ENCODE measurements around the gene MINDY3.

MINDY3 gene

GRCh38 chr10:15847481-15847880, 12.8 kb downstream of the MINDY3 start:
- Histone ChIP-seq H3K4ac (ENCODE audit: low read depth, low read length) (no peak overlapping the region), H2BK120ac (ENCODE audit: insufficient read depth, low read length, poor library complexity) (no peak overlapping the region), H3K9ac (ENCODE audit: low read length) (no peak overlapping the region), H3K4me3 (ENCODE audit: low read depth, low read length) (no peak overlapping the region), H3K4me2 (ENCODE audit: low read length) (no peak overlapping the region), H4K12ac (ENCODE audit: low read depth, low read length) (no peak overlapping the region), H4K91ac (ENCODE audit: low read depth, low read length) (no peak overlapping the region), H3K27me3 (ENCODE audit: insufficient read depth, low read length) (no peaks in the 10 kb centered on the region), H3K79me2 (ENCODE audit: control insufficient read depth, insufficient read depth, low read length, poor library complexity) (no peaks in the 10 kb centered on the region), H3K18ac (ENCODE audit: low read length) (no peak overlapping the region), H3K36me3 (ENCODE audit: control insufficient read depth in 1 of 2, insufficient read depth in 2 of 2, low read length in 2 of 2) (peaks cover 0 to 1% of the 10 kb centered on the region in 2 experiments), H3K4me1 (ENCODE audit: control insufficient read depth in 1 of 2, insufficient read depth in 2 of 2, low read length in 2 of 2) (no peaks in the 10 kb centered on the region), H2BK5ac (ENCODE audit: low read depth, low read length, poor library complexity) (no peak overlapping the region), H2BK12ac (ENCODE audit: low read length) (no peak overlapping the region), H3K9me3 (ENCODE audit: insufficient read depth, low read depth, low read length) (no peaks in the 10 kb centered on the region), H3K23ac (ENCODE audit: low read length) (no peak overlapping the region), H3K79me1 (ENCODE audit: low read length) (no peaks in the 10 kb centered on the region), H2AK5ac (ENCODE audit: low read length) (no peak overlapping the region), H2AFZ (ENCODE audit: insufficient read depth, low read length, poor library complexity) (no peak overlapping the region), H3K14ac (ENCODE audit: low read length) (no peak overlapping the region), H3K27ac (ENCODE audit: low read depth, low read length) (no peak overlapping the region), H4K8ac (ENCODE audit: low read depth, low read length) (no peak overlapping the region)
- DNase-seq: no peak
- no CpG with 5 or more reads among the region's 4 CpGs for WGBS (ENCODE audit: extremely low coverage, insufficient coverage, insufficient read length)

- Histone ChIP-seq H3K36me3 (ENCODE audit: control insufficient read depth in 1 of 2, insufficient read depth in 2 of 2, low read length in 2 of 2) (no peaks in the 10 kb centered on the region), H4K12ac (ENCODE audit: low read depth, low read length) (no peak overlapping the region), H3K27me3 (ENCODE audit: insufficient read depth, low read length) (no peaks in the 10 kb centered on the region), H3K9me3 (ENCODE audit: insufficient read depth, low read depth, low read length) (no peaks in the 10 kb centered on the region), H4K91ac (ENCODE audit: low read depth, low read length) (no peak overlapping the region), H3K23ac (ENCODE audit: low read length) (no peak overlapping the region), H4K8ac (ENCODE audit: low read depth, low read length) (no peak overlapping the region), H2AFZ (ENCODE audit: insufficient read depth, low read length, poor library complexity) (no peak overlapping the region), H3K14ac (ENCODE audit: low read length) (no peak overlapping the region), H3K79me2 (ENCODE audit: control insufficient read depth, insufficient read depth, low read length, poor library complexity) (no peaks in the 10 kb centered on the region), H2BK120ac (ENCODE audit: insufficient read depth, low read length, poor library complexity) (no peak overlapping the region), H3K4ac (ENCODE audit: low read depth, low read length) (no peak overlapping the region), H3K4me2 (ENCODE audit: low read length) (no peak overlapping the region), H3K4me3 (ENCODE audit: low read depth, low read length) (no peak overlapping the region), H3K18ac (ENCODE audit: low read length) (no peak overlapping the region), H3K4me1 (ENCODE audit: control insufficient read depth in 1 of 2, insufficient read depth in 2 of 2, low read length in 2 of 2) (no peaks in the 10 kb centered on the region), H3K79me1 (ENCODE audit: low read length) (no peaks in the 10 kb centered on the region), H3K27ac (ENCODE audit: low read depth, low read length) (no peak overlapping the region), H2BK5ac (ENCODE audit: low read depth, low read length, poor library complexity) (no peak overlapping the region), H3K9ac (ENCODE audit: low read length) (no peak overlapping the region), H2BK12ac (ENCODE audit: low read length) (no peak overlapping the region), H2AK5ac (ENCODE audit: low read length) (no peak overlapping the region)
- no peak for DNase-seq
Measured at GRCh38 chr10:15844517-15844916, 15.8 kb downstream of the MINDY3 start.

GRCh38 chr10:15843695-15844094, 16.6 kb downstream of the MINDY3 start:
- H4K8ac ChIP-seq (ENCODE audit: low read depth, low read length): no peak overlapping the region
- WGBS (ENCODE audit: extremely low coverage, insufficient coverage, insufficient read length): no CpG with 5 or more reads among the region's 4 CpGs
- H2BK5ac ChIP-seq (ENCODE audit: low read depth, low read length, poor library complexity): no peak overlapping the region
- H3K27ac ChIP-seq (ENCODE audit: low read depth, low read length): no peak overlapping the region
- no peak overlapping the region for H3K4me3 ChIP-seq (ENCODE audit: low read depth, low read length)
- H4K91ac ChIP-seq (ENCODE audit: low read depth, low read length): no peak overlapping the region
- H3K79me1 ChIP-seq (ENCODE audit: low read length): no peaks in the 10 kb centered on the region
- no peak overlapping the region for H3K9ac ChIP-seq (ENCODE audit: low read length)
- H2BK12ac ChIP-seq (ENCODE audit: low read length): no peak overlapping the region
- H3K36me3 ChIP-seq (ENCODE audit: control insufficient read depth in 1 of 2, insufficient read depth in 2 of 2, low read length in 2 of 2): no peaks in the 10 kb centered on the region
- H3K4me1 ChIP-seq (ENCODE audit: control insufficient read depth in 1 of 2, insufficient read depth in 2 of 2, low read length in 2 of 2): no peaks in the 10 kb centered on the region
- H2AFZ ChIP-seq (ENCODE audit: insufficient read depth, low read length, poor library complexity): no peak overlapping the region
- H3K9me3 ChIP-seq (ENCODE audit: insufficient read depth, low read depth, low read length): no peaks in the 10 kb centered on the region
- no peak overlapping the region for H3K18ac ChIP-seq (ENCODE audit: low read length)
- H2BK120ac ChIP-seq (ENCODE audit: insufficient read depth, low read length, poor library complexity): no peak overlapping the region
- H3K14ac ChIP-seq (ENCODE audit: low read length): no peak overlapping the region
- H2AK5ac ChIP-seq (ENCODE audit: low read length): no peak overlapping the region
- no peaks in the 10 kb centered on the region for H3K27me3 ChIP-seq (ENCODE audit: insufficient read depth, low read length)
- no peak overlapping the region for H4K12ac ChIP-seq (ENCODE audit: low read depth, low read length)
- no peak overlapping the region for H3K4me2 ChIP-seq (ENCODE audit: low read length)
- no peaks in the 10 kb centered on the region for H3K79me2 ChIP-seq (ENCODE audit: control insufficient read depth, insufficient read depth, low read length, poor library complexity)
- H3K23ac ChIP-seq (ENCODE audit: low read length): no peak overlapping the region
- H3K4ac ChIP-seq (ENCODE audit: low read depth, low read length): no peak overlapping the region
- no peak for DNase-seq

GRCh38 chr10:15842556-15843169, 17.6 kb downstream of the MINDY3 start:
- no peak overlapping the region for H4K12ac ChIP-seq (ENCODE audit: low read depth, low read length)
- no CpG with 5 or more reads among the region's 3 CpGs for WGBS (ENCODE audit: extremely low coverage, insufficient coverage, insufficient read length)
- H3K27me3 ChIP-seq (ENCODE audit: insufficient read depth, low read length): no peaks in the 10 kb centered on the region
- H3K9ac ChIP-seq (ENCODE audit: low read length): no peak overlapping the region
- H3K4me2 ChIP-seq (ENCODE audit: low read length): no peak overlapping the region
- H3K18ac ChIP-seq (ENCODE audit: low read length): no peak overlapping the region
- H3K79me1 ChIP-seq (ENCODE audit: low read length): no peaks in the 10 kb centered on the region
- no peak overlapping the region for H3K14ac ChIP-seq (ENCODE audit: low read length)
- no peak overlapping the region for H2AFZ ChIP-seq (ENCODE audit: insufficient read depth, low read length, poor library complexity)
- H3K27ac ChIP-seq (ENCODE audit: low read depth, low read length): no peak overlapping the region
- H3K4ac ChIP-seq (ENCODE audit: low read depth, low read length): no peak overlapping the region
- H2BK5ac ChIP-seq (ENCODE audit: low read depth, low read length, poor library complexity): no peak overlapping the region
- no peak overlapping the region for H2BK120ac ChIP-seq (ENCODE audit: insufficient read depth, low read length, poor library complexity)
- no peak overlapping the region for H3K4me3 ChIP-seq (ENCODE audit: low read depth, low read length)
- no peak overlapping the region for H4K91ac ChIP-seq (ENCODE audit: low read depth, low read length)
- no peak for DNase-seq
- no peak overlapping the region for H3K23ac ChIP-seq (ENCODE audit: low read length)
- H4K8ac ChIP-seq (ENCODE audit: low read depth, low read length): no peak overlapping the region
- H3K79me2 ChIP-seq (ENCODE audit: control insufficient read depth, insufficient read depth, low read length, poor library complexity): no peaks in the 10 kb centered on the region
- no peak overlapping the region for H2BK12ac ChIP-seq (ENCODE audit: low read length)
- H3K36me3 ChIP-seq (ENCODE audit: control insufficient read depth in 1 of 2, insufficient read depth in 2 of 2, low read length in 2 of 2): no peaks in the 10 kb centered on the region
- H3K4me1 ChIP-seq (ENCODE audit: control insufficient read depth in 1 of 2, insufficient read depth in 2 of 2, low read length in 2 of 2): no peaks in the 10 kb centered on the region
- H2AK5ac ChIP-seq (ENCODE audit: low read length): no peak overlapping the region
- H3K9me3 ChIP-seq (ENCODE audit: insufficient read depth, low read depth, low read length): no peaks in the 10 kb centered on the region
